ENCODE data around the gene LZTR1. TPM values are rescaled to one million over a fixed set of nuclear protein-coding genes. Genes with fewer than 3 reads are reported as not detected.
A peak's percentile ranks its signal among the peaks of the same experiment; 100 is the strongest.
"Not testable (repeated sequence)": the region's sequence is repeated elsewhere in the genome, so short reads cannot be mapped to it uniquely, and the experiment has no call there.

LZTR1 gene
- total RNA-seq = 36.7 TPM

GRCh38 chr22:20981787-20982562, at the start of gene LZTR1:
TSS of gene LZTR1 (plus strand) at chr22:20982297. CDS start at chr22:20982372, 75 bp downstream.
- ATAC-seq (peak; percentile 87), DNase-seq (ENCODE audit: low spot score) (peak; percentile 92)

GRCh38 chr22:20933910-20934309, 48.2 kb upstream of the LZTR1 start:
- DNase-seq (ENCODE audit: low spot score) (no peak), ATAC-seq (no peak)

GRCh38 chr22:20935049-20935448, 47.0 kb upstream of the LZTR1 start:
- ATAC-seq; DNase-seq (ENCODE audit: low spot score): not testable (repeated sequence)

GRCh38 chr22:20935780-20936539, 46.1 kb upstream of the LZTR1 start:
- not testable (repeated sequence) for DNase-seq (ENCODE audit: low spot score); ATAC-seq

GRCh38 chr22:20937031-20937793, 44.9 kb upstream of the LZTR1 start:
- peak; percentile 85 for ATAC-seq
- peak; percentile 81 for DNase-seq (ENCODE audit: low spot score)

- DNase-seq (ENCODE audit: low spot score) = peak; percentile 66
- peak; percentile 76 for ATAC-seq
Measured at GRCh38 chr22:20937794-20938671, 44.1 kb upstream of the LZTR1 start.

- not testable (repeated sequence) for DNase-seq (ENCODE audit: low spot score); ATAC-seq
Measured at GRCh38 chr22:20939457-20940185, 42.5 kb upstream of the LZTR1 start.

- DNase-seq (ENCODE audit: low spot score) (no peak), ATAC-seq (no peak)
Measured at GRCh38 chr22:20940186-20940651, 41.9 kb upstream of the LZTR1 start.

- DNase-seq (ENCODE audit: low spot score) = no peak
Measured at GRCh38 chr22:20940904-20941385, 41.2 kb upstream of the LZTR1 start.

GRCh38 chr22:20942203-20942902, 39.7 kb upstream of the LZTR1 start:
- DNase-seq (ENCODE audit: low spot score); ATAC-seq: not testable (repeated sequence)

More at GRCh38 chr22:20940904-20941385, 41.2 kb upstream of the LZTR1 start:
- ATAC-seq = no peak

GRCh38 chr22:20943104-20943933, 38.8 kb upstream of the LZTR1 start:
- no peak for DNase-seq (ENCODE audit: low spot score)
- ATAC-seq = no peak

GRCh38 chr22:20944042-20944441, 38.1 kb upstream of the LZTR1 start:
- DNase-seq (ENCODE audit: low spot score) (no peak), ATAC-seq (no peak)

- DNase-seq (ENCODE audit: low spot score) = no peak
- no peak for ATAC-seq
Measured at GRCh38 chr22:20945578-20945934, 36.5 kb upstream of the LZTR1 start.

GRCh38 chr22:20946080-20946986, 35.8 kb upstream of the LZTR1 start:
- DNase-seq (ENCODE audit: low spot score) = no peak
- no peak for ATAC-seq

- DNase-seq (ENCODE audit: low spot score) (no peak), ATAC-seq (no peak)
Measured at GRCh38 chr22:20946991-20947390, 35.1 kb upstream of the LZTR1 start.

GRCh38 chr22:20948450-20948849, 33.6 kb upstream of the LZTR1 start:
- DNase-seq (ENCODE audit: low spot score) (no peak), ATAC-seq (peak; percentile 48)

- no peak for DNase-seq (ENCODE audit: low spot score)
- ATAC-seq = no peak
Measured at GRCh38 chr22:20948989-20949388, 33.1 kb upstream of the LZTR1 start.

Data from left lobe of liver (tissue), 2 donors.